ENCODE results near the gene IDI2.
"Not testable (repeated sequence)": the region's sequence is repeated elsewhere in the genome, so short reads cannot be mapped to it uniquely, and the experiment has no call there.

The IDI2 gene

GRCh38 chr10:1025683-1026082 lies at the start of gene IDI2:
Gene IDI2, minus strand, starts transcription at chr10:1025859. Its CDS starts 1,136 bp downstream, at chr10:1024723.
- DNase-seq = no peak

- DNase-seq = no peak
Measured at GRCh38 chr10:1074748-1075308, 49.2 kb upstream of the IDI2 start.

- no peak for DNase-seq
Measured at GRCh38 chr10:1074052-1074747, 48.5 kb upstream of the IDI2 start.

GRCh38 chr10:1070919-1071318 lies 45.3 kb upstream of the IDI2 start:
- no peak for DNase-seq

- DNase-seq = no peak
Measured at GRCh38 chr10:1068380-1069361, 43.0 kb upstream of the IDI2 start.

- DNase-seq = not testable (repeated sequence)
Measured at GRCh38 chr10:1066734-1067133, 41.1 kb upstream of the IDI2 start.

GRCh38 chr10:1064964-1065247 lies 39.2 kb upstream of the IDI2 start:
- no peak for DNase-seq

GRCh38 chr10:1063232-1063865 lies 37.7 kb upstream of the IDI2 start:
- no peak for DNase-seq

GRCh38 chr10:1061930-1062774 lies 36.5 kb upstream of the IDI2 start:
- DNase-seq = no peak

- no peak for DNase-seq
Measured at GRCh38 chr10:1059902-1060301, 34.2 kb upstream of the IDI2 start.

- DNase-seq = no peak
Measured at GRCh38 chr10:1058017-1058416, 32.4 kb upstream of the IDI2 start.

- no peak for DNase-seq
Measured at GRCh38 chr10:1057106-1057657, 31.5 kb upstream of the IDI2 start.

GRCh38 chr10:1056326-1057105 lies 30.9 kb upstream of the IDI2 start, which contains the start of gene WDR37:
Gene WDR37, plus strand, starts transcription at chr10:1056385. Its CDS starts 15,771 bp downstream, at chr10:1072156.
- peak; percentile 39 to 52 for DNase-seq

- DNase-seq = no peak
Measured at GRCh38 chr10:1054684-1055083, 29.0 kb upstream of the IDI2 start.

GRCh38 chr10:1050554-1050953 lies 24.9 kb upstream of the IDI2 start:
- no peak for DNase-seq

- DNase-seq = no peak
Measured at GRCh38 chr10:1050145-1050544, 24.5 kb upstream of the IDI2 start.

- no peak for DNase-seq
Measured at GRCh38 chr10:1049425-1049958, 23.8 kb upstream of the IDI2 start.

GRCh38 chr10:1048732-1049424 lies 23.2 kb upstream of the IDI2 start, which contains the start of gene IDI1:
Gene IDI1, minus strand, starts transcription at chr10:1049119. Its CDS starts 116 bp downstream, at chr10:1049003.
- peak; percentile 78 to 93 for DNase-seq

- peak in 1 of 2 experiments; percentile 32 for DNase-seq
Measured at GRCh38 chr10:1048349-1048731, 22.7 kb upstream of the IDI2 start.

- peak in 1 of 2 experiments; percentile 3 for DNase-seq
Measured at GRCh38 chr10:1047937-1048336, 22.3 kb upstream of the IDI2 start.
